ENCODE data around the gene TRMT1. TPM values are rescaled to one million over a fixed set of nuclear protein-coding genes. Genes with fewer than 3 reads are reported as not detected.

TRMT1 gene
- total RNA-seq, 6 experiments from 2014 or later = 36.3 to 49.9 (median 39.6) TPM

- Mint-ChIP-seq H3K27me3 (ENCODE audit: insufficient read depth) (peaks cover 2% of the 10 kb centered on the region; the same call in 1 of the 2 replicates), H3K9me3 (no peaks in the 10 kb centered on the region), H3K4me3 (no peak overlapping the region), H3K27ac (peak overlapping the region; percentile 83), H3K4me1 (ENCODE audit: low read depth) (peaks cover 52% of the 10 kb centered on the region), H3K36me3 (ENCODE audit: low read depth) (peaks cover 10% of the 10 kb centered on the region; the same call in 1 of the 2 replicates)
- DNase-seq = no peak
- TF ChIP-seq, protein P1, sequence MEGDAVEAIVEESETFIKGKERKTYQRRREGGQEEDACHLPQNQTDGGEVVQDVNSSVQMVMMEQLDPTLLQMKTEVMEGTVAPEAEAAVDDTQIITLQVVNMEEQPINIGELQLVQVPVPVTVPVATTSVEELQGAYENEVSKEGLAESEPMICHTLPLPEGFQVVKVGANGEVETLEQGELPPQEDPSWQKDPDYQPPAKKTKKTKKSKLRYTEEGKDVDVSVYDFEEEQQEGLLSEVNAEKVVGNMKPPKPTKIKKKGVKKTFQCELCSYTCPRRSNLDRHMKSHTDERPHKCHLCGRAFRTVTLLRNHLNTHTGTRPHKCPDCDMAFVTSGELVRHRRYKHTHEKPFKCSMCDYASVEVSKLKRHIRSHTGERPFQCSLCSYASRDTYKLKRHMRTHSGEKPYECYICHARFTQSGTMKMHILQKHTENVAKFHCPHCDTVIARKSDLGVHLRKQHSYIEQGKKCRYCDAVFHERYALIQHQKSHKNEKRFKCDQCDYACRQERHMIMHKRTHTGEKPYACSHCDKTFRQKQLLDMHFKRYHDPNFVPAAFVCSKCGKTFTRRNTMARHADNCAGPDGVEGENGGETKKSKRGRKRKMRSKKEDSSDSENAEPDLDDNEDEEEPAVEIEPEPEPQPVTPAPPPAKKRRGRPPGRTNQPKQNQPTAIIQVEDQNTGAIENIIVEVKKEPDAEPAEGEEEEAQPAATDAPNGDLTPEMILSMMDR (IDR thresholded peaks at IDR 0.05) = no peak
These were observed 14.4 kb upstream of the TRMT1 start for GRCh38 chr19:13130886-13131490.

DNA sequence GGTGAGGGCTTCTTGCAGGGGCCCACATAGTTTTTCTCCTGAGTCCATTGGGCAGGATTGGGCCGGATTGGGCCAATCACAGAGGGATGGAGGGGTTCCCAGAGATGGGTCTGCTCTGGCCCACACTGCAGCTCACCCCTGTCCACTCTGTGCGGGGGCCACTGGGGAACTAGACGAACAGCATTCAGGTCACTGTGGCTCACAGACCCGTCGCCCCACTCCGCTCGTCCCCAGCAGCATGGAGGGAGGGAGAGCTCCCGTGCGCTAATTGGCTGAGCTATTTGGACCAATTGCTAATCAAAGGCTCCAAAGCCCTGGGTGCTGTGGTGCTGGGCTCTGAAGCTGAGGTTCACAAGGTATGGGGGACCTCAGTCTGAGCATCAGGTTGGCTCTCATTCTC, 12.8 kb upstream of the TRMT1 start:
- TF ChIP-seq, protein P1 (IDR thresholded peaks at IDR 0.05) = no peak
- Mint-ChIP-seq H3K36me3 (ENCODE audit: low read depth) (peaks cover 10% of the 10 kb centered on the region; the same call in 1 of the 2 replicates), H3K9me3 (no peaks in the 10 kb centered on the region), H3K27me3 (ENCODE audit: insufficient read depth) (peaks cover 1% of the 10 kb centered on the region; the same call in 1 of the 2 replicates), H3K27ac (no peak overlapping the region), H3K4me3 (no peak overlapping the region), H3K4me1 (ENCODE audit: low read depth) (peaks cover 49% of the 10 kb centered on the region)
- DNase-seq = no peak

GRCh38 chr19:13128583-13128982, 12.0 kb upstream of the TRMT1 start:
- Mint-ChIP-seq H3K9me3 (no peaks in the 10 kb centered on the region), H3K4me1 (ENCODE audit: low read depth) (peaks cover 41% of the 10 kb centered on the region), H3K36me3 (ENCODE audit: low read depth) (peaks cover 10% of the 10 kb centered on the region; the same call in 1 of the 2 replicates), H3K27me3 (ENCODE audit: insufficient read depth) (no peaks in the 10 kb centered on the region), H3K4me3 (no peak overlapping the region), H3K27ac (peak overlapping the region; percentile 59)
- TF ChIP-seq, protein P1 (IDR thresholded peaks at IDR 0.05) = no peak
- no peak for DNase-seq

DNA sequence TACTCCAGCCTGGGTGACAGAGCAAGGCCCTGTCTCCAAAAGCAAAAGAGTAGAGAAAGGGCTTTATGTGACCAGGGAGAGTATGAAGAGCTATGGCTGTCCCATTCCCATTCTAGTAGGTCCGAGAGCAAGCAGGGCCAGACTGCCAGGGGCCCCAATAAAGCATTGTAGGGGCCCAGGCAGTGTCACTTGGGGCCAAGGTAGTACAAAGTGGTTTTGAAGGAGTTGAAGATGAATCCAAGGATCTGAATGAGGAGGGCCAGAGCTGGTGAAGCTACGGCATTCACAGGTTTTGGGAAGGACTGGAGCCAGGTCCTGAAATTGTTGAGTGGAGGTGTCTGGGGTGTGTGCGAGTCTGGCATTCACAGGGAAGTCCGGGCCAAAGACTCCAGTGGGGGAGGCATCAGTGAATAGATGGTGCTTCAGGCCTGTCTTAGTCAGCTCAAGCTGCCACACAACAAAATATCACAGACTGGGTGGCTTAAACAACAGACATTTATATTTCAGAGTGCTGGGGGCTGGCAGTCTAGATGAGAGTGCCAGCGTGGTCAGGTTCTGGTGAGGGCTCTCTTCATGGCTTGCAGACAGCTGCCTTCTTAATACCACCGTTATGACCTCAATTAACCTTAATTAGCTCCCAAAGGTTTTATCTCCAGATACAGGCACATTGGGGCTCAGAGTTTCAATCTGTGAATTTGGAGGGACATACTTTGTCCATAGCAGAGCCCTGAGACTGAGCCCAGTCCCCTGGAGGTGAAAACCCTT, 11.5 kb upstream of the TRMT1 start:
- peaks cover 10% of the 10 kb centered on the region; the same call in 1 of the 2 replicates for H3K36me3 Mint-ChIP-seq (ENCODE audit: low read depth)
- no peak overlapping the region for H3K4me3 Mint-ChIP-seq
- TF ChIP-seq, protein P1 (IDR thresholded peaks at IDR 0.05) = no peak
- no peaks in the 10 kb centered on the region for H3K27me3 Mint-ChIP-seq (ENCODE audit: insufficient read depth)
- H3K4me1 Mint-ChIP-seq (ENCODE audit: low read depth) = peaks cover 35% of the 10 kb centered on the region
- peak overlapping the region; percentile 59 for H3K27ac Mint-ChIP-seq
- H3K9me3 Mint-ChIP-seq = no peaks in the 10 kb centered on the region
- DNase-seq = no peak

GRCh38 chr19:13127051-13127450, 10.5 kb upstream of the TRMT1 start:
- Mint-ChIP-seq H3K27ac (peak overlapping the region; percentile 42; the same call in 1 of the 2 replicates), H3K36me3 (ENCODE audit: low read depth) (peaks cover 10% of the 10 kb centered on the region; the same call in 1 of the 2 replicates), H3K4me1 (ENCODE audit: low read depth) (peaks cover 34% of the 10 kb centered on the region), H3K4me3 (no peak overlapping the region), H3K9me3 (no peaks in the 10 kb centered on the region), H3K27me3 (ENCODE audit: insufficient read depth) (no peaks in the 10 kb centered on the region)
- DNase-seq = no peak
- TF ChIP-seq, protein P1 (IDR thresholded peaks at IDR 0.05) = no peak

All from HFFc6 (cell line).